GM21619 (cell line): ENCODE results near the gene BTN1A1.
"Not testable (repeated sequence)": the region's sequence is repeated elsewhere in the genome, so short reads cannot be mapped to it uniquely, and the experiment has no call there.

ENCODE experiments used
- ATAC-seq: cut with Tn5 transposase; IDR thresholded peaks from one replicate; pipeline ENCODE4 v1.9.1; 2021; ENCODE audit not compliant: unreplicated experiment

Gene BTN1A1

GRCh38 chr6:26536571-26537159 is 36.6 kb downstream of the BTN1A1 start:
- ATAC-seq: no peak

GRCh38 chr6:26537160-26537845 is 37.2 kb downstream of the BTN1A1 start:
- peak; percentile 43 for ATAC-seq

GRCh38 chr6:26537846-26538571 is 37.9 kb downstream of the BTN1A1 start, which contains the start of gene HMGN4:
HMGN4 (plus strand) TSS chr6:26538366; CDS start chr6:26545207, 6,841 bp downstream.
- ATAC-seq: peak; percentile 47

- ATAC-seq: no peak
These were observed 38.4 kb downstream of the BTN1A1 start for GRCh38 chr6:26538572-26538902.

- ATAC-seq: no peak
These were observed 39.0 kb downstream of the BTN1A1 start for GRCh38 chr6:26539071-26539615.

- ATAC-seq: no peak
These were observed 41.5 kb downstream of the BTN1A1 start for GRCh38 chr6:26541579-26541978.

- no peak for ATAC-seq
These were observed 43.9 kb downstream of the BTN1A1 start for GRCh38 chr6:26543953-26544352.

GRCh38 chr6:26544473-26544872 is 44.4 kb downstream of the BTN1A1 start:
- ATAC-seq: no peak

GRCh38 chr6:26545627-26546026 is 45.5 kb downstream of the BTN1A1 start:
- no peak for ATAC-seq

- not testable (repeated sequence) for ATAC-seq
These were observed 47.3 kb downstream of the BTN1A1 start for GRCh38 chr6:26547363-26547762.

- ATAC-seq: peak; percentile 30
These were observed 50.3 kb downstream of the BTN1A1 start for GRCh38 chr6:26550250-26550993.

GRCh38 chr6:26552205-26552604 is 52.1 kb downstream of the BTN1A1 start:
- no peak for ATAC-seq

- no peak for ATAC-seq
These were observed 52.6 kb downstream of the BTN1A1 start for GRCh38 chr6:26552640-26553188.

GRCh38 chr6:26553264-26553634 is 53.1 kb downstream of the BTN1A1 start:
- ATAC-seq: peak; percentile 46

GRCh38 chr6:26553635-26554446 is 53.7 kb downstream of the BTN1A1 start:
- ATAC-seq: peak; percentile 42

GRCh38 chr6:26554447-26554696 is 54.3 kb downstream of the BTN1A1 start:
- no peak for ATAC-seq

GRCh38 chr6:26554697-26555504 is 54.8 kb downstream of the BTN1A1 start:
- ATAC-seq: no peak

GRCh38 chr6:26555505-26556262 is 55.6 kb downstream of the BTN1A1 start:
- ATAC-seq: no peak
